HG02678 (cell line): ENCODE results near the gene EXOC3L4.
"Not testable (repeated sequence)": the region's sequence is repeated elsewhere in the genome, so short reads cannot be mapped to it uniquely, and the experiment has no call there.

Source experiments
- ATAC-seq: cut with Tn5 transposase; IDR thresholded peaks from one replicate; pipeline ENCODE4 v1.9.1; 2021; ENCODE audit warnings: mild to moderate bottlenecking, moderate library complexity; ENCODE audit not compliant: unreplicated experiment

The EXOC3L4 gene

DNA sequence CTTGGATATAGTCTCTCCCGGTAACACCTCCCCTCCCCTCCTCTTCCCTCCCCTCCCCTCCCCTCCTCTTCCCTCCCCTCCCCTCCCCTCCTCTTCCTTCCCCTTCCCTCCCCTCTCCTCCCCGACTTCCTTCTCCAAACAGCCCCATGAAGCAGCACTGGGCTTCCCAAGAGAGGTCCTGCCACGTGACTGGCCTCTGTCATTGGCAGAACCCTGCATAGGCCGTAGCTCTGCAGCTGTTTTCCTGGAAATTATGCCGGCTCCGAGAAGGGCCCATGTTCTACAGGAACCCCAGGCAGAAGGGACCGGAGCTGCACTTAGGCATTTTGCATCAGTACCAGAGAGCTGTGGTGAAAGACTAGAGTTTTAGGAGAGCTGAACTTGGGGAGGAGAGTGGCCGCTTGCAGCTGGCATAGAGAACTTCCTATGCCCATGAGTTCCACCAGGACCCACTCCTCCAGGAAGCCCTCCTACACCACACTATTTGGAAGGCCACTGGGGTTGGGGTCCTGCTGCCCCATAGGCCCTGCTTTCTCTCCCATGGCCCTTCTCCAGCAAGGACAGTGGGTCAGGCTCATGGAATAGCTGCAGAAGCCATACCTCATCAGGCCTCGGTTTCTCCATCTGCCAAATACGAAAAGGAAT is 23.6 kb downstream of the EXOC3L4 start:
- no peak for ATAC-seq

DNA sequence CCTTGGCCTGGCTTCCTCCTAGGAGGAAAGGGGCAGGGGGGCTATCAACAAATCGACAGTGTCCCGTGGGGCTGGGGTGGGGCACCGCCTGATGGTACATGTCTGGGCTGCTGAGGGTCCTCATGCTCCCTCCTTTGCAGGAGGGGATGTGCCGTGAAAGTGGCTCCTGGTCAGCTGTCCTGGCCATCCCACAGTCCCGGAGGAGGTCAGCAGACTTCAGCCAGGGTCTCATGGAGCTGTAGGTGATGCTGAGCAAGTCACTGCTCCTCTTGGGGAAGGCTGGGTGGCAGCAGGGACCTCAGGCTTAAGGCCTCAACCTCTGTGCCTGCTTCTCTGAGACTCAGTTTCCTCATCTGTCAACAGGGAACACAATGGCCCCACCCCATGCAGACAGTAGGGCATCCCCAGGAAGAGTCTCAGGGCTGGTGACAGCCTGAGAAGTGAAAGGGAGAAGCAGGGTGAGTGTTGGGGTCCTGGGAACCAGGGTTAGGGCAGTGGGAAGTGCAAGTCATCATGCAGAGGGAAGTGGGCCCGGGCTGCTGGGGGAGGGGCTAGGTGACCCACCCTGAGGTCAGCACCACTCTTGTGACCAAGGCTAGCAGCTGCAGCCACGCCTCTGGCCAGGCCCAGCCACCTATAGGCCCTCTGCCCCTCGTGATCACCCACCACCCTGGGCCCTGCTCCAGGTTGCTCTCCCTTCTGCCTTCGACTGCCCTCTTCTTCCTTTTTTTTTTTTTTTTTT is 24.3 kb downstream of the EXOC3L4 start:
- no peak for ATAC-seq

DNA sequence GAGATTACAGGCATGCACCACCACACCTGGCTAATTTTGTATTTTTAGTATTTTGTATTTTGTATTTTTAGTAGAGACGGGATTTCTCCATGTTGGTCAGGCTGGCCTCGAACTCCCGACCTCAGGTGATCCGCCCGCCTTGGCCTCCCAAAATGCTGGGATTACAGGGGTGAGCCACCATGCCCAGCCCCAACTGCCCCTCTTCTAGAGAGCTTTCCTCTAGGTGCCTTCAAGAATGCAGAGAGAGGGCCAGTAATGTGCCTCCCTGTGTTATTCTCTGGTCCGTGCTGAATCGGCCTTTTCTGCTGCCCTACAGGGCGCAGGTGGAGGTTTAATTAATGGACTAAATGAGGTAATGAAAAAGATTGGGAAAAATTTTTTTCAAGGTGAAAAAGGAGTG is 25.0 kb downstream of the EXOC3L4 start:
- not testable (repeated sequence) for ATAC-seq

DNA sequence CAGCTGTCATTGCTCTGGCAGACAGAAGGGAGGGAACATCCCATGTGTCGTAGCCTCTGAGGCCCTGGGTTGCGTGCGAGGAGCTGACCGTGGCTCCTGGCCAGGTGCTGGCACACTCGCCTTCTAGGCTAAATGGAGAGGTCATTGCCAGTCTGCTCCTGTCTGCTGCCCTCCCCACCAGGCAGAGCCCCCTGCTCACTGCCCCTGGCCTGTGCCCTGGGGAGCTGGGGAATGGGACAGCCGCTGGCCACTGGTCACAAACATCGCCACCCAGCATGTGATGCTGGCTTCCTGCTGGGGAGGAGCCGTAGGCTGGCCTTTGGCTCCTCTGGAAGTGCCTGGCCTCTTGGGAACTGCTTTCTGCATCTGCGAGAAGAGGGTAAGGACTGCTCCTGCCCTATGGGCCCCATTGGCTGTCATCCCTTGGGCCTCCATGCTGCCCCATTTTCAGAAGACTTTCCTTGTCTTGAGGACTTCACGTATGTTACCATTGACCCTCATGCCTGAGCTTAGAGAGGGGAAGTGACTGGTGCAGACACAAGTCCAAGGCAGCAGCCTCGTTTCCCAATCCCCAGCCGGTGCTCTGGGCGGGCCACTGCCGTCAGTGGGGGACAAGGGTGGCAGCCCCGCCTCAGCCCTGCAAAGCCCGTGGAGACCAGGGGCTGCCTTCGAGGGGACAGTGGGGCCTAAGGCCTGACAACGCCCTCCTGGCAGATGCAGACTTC is 26.8 kb downstream of the EXOC3L4 start:
- ATAC-seq, result no peak

DNA sequence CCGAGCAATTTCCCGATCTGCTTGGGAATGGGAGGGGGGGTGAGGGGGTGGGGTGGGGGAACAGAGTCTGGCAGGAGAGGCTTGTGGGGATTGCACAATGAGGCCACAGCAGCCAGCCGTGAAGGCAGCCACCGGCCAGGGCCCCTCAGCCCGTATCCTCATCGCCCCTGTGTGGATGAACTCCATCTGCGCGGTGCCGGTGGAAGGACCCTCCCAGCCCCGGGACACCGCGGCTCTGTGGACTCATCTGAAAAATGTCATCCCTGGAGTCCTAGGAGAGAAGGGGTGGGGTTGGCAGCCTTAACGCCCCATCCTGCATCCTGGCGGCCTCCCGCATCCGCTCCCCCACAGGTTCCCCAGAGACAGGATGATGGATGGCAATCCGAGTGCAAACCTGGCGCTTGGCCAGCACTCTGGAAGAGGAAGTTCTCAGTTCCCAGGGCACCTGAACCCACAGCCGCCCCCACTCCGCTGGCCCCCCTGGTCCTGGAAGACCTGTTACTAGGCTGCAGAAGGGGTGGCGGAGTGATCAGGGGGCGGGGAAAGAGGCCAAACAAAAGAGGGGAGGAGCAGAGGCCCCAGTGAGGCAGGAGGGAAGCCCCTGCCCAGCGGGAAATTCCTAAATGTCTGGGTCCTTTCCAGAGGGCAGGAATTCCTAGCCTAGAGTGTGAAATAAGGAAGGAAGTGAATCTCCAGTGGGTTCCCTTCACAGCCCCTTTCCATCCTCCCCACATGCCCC is 27.5 kb downstream of the EXOC3L4 start:
- ATAC-seq, result no peak

DNA sequence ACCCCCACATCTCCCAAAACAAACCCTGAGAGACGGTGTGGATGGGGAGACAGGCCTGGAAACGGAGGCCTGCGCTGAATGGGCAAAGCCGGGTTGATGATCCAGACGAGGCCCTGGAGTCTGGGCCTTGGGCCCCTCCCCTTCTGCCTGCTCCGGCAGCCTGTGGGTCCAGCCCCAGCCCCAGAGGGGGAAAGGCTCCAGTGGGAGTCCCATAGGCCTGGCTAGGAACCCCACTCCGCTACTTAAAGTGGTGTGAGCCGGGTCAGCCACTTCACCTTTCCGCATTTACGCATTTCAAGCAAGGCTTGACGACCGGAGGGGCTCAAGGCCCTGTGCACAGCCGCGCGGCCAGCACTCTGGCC is 28.0 kb downstream of the EXOC3L4 start:
- ATAC-seq, result no peak

DNA sequence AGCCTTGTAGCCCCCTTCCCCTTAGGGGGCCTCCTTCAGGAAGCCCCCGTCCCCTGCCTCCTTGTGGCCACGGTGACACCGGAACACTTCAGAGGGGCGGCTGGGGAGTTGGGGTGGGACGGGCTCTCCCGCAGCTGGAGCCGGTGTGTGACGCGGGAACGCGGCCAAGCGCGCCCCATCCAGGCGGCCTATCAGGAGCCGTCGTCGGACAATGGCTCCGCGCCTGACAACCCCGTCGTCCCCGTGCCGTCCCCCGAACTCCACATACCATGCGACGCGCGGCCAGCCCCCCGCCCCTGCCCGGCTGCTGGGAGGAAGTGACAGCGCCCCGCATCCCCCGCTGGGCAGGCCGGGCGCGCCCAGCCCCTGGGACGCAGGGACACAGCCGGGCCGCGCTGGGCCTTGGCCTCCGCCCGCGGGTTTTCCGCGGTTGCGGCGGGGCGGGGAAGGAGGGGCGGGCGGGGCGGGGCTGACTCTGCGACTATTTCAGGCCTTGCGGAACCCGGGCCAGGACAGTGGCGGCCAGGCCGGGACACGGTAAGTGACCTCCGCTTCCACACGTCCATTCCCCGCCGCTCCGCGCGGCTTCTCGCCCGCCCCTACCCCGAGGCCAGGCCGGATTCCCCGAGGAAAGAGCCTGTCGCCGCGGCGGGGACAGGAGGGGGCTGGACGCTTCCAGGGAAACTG is 28.6 kb downstream of the EXOC3L4 start, which contains the start of gene TNFAIP2:
Gene TNFAIP2, plus strand, starts transcription at position 515 of the 687 bp plus-strand sequence. CDS start 2,997 bp downstream, outside the sequence.
- ATAC-seq, result no peak

DNA sequence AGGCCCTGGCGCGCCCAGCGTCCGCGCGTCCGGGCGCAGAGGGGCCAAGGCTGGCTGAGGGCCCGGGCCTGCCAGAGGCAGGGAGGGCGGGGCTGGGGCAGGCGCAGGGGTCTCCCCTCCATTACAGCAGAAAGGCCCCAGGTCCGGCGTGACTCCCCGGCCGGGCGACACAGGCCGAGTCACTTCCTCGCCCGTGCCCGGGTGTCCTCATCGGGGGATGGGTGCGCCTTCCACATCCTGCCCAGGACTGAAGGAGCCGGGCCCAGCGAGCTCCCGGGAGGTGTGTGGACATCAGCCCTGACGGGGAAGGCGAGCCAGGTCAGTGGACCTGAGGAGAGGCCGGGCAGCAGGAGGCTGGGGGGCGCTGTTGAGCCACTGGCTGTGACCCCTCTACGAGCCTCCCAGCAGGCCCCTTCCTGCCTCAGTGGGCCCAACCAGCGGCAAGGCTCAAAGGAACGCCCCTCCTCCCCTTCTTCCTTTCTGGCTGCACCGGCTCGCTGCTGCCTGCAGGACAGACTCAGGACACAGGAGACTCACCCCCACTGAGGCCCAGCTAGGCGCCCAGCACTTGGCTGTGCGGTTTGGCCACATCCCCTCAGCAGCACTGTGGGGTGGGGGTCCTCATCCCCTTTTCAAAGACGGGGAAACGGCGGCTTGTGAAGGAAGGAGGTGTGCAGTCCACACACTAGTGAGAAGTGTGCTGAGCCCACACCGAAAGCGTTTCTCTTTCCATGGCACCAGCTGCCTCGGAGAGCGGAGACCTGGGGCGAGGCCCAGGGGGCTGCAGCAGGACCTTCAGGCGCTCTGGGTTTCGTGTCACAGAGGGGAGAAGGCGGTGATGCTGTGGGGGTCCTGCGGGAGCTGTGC is 29.3 kb downstream of the EXOC3L4 start:
- no peak for ATAC-seq

DNA sequence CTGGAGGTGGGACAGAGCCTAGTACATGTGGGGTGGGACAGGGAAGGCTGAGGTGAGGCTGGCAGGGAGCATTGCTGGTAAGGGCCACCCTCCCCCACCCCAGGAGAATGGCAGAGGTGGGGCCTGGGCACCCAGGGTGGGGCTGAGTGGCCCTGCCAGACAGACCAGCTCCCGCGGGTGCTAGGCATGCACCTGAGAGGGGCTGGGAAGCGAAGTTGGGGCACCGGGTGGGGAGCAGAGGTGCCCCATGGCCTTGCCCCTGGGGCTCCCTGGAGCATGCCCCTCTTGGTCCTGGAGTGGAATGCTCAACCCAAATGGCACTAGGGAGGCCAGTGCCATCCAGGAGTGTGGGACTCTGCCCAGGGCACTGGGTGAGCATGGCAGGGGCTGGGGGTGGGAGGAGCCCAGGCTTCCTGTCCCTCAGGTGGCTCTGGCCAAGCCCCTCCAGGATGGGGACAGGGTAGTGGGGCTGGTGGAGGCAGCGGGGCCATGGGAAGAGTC is 30.0 kb downstream of the EXOC3L4 start:
- ATAC-seq, result no peak

DNA sequence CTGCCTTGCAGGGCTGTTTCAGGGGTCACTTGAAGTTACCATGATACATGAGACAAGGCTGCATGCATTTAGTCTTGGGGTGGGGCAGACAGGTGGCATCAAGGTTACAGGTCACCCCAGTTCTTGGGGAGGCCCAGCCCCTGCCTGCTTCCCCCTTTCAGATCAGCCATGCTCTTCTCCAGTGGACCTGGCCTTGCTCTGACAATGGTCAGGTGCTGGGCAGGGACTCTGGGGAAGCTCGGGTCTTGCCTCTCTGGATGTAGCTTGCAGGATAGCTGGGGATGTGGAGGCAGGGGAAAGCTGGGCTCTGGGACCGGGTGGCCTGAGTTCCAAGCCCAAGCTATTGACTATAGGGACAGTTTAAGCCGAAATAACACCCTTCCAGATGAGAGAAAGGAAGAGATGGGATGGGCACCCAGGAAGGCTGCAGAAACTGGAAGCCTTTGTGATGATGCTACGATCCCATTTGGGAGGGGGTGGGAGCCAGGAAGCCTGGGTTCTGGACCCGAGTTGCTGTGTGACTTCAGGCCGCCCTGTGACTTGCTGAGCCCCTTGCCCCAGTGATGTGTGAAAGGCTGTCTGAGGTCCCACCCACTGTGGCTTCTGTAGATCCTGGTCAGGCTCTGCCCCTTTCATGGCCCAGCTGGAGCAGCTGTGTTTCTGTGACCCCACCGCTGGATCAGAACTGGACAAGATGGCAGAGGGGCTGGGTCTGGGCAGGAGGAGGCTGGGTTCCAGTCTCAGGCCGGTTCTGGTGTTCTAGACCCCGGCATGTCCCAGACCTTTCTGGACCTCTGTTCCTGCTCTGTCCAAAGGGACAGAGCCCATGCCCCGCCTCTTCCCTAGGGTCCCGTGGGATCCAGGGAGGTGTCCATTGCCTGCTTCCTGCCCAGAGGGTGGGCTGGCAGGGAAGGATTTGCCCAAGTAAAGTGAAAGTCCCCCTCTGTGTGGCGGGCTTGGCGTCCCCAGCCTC is 30.9 kb downstream of the EXOC3L4 start:
- no peak for ATAC-seq

DNA sequence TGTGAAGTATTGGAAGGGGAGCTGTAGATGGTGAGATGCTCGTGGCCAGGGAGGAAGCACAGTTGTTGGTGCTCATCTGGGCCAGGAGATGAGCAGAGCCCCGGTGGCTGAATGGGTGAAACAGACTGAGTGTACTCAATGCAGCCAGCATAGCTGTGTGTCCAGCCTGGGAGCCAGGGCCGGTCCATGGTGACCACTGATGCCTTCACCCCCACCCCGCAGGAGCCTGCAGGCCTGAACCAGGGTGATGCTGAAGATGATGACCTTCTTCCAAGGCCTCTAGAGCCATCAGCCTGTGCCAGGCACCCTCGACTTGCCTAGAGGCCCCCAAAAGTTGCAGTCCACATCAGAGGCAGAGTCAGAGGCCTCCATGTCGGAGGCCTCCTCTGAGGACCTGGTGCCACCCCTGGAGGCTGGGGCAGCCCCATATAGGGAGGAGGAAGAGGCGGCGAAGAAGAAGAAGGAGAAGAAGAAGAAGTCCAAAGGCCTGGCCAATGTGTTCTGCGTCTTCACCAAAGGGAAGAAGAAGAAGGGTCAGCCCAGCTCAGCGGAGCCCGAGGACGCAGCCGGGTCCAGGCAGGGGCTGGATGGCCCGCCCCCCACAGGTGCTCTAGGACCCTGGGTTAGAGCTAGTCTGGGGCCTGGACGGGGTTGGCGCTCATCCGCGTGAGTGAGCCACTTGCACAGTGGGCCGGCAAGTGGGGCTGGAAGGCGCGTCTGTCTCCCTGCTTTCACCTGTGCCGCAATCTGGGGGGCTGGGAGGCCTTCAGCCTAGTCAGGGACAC is 31.8 kb downstream of the EXOC3L4 start:
- no peak for ATAC-seq

DNA sequence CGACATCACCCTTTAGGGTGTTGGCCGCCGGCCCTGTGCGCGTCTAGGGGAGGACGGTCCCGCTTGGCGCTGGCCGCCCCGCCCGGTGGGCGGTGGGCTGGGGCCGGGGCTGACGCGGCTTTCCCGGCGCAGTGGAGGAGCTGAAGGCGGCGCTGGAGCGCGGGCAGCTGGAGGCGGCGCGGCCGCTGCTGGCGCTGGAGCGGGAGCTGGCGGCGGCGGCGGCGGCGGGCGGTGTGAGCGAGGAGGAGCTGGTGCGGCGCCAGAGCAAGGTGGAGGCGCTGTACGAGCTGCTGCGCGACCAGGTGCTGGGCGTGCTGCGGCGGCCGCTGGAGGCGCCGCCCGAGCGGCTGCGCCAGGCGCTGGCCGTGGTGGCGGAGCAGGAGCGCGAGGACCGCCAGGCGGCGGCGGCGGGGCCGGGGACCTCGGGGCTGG is 32.4 kb downstream of the EXOC3L4 start:
- ATAC-seq, result no peak

DNA sequence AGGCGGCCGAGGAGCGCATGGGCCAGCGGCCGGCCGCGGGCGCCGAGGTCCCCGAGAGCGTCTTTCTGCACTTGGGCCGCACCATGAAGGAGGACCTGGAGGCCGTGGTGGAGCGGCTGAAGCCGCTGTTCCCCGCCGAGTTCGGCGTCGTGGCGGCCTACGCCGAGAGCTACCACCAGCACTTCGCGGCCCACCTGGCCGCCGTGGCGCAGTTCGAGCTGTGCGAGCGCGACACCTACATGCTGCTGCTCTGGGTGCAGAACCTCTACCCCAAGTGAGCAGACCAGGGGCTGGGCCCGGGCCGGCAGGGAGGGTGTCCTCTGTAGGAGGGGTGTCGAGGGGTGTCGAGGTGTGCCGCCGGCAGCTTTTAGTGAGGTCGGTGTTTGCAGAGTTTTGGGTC is 32.8 kb downstream of the EXOC3L4 start:
- ATAC-seq, result no peak

DNA sequence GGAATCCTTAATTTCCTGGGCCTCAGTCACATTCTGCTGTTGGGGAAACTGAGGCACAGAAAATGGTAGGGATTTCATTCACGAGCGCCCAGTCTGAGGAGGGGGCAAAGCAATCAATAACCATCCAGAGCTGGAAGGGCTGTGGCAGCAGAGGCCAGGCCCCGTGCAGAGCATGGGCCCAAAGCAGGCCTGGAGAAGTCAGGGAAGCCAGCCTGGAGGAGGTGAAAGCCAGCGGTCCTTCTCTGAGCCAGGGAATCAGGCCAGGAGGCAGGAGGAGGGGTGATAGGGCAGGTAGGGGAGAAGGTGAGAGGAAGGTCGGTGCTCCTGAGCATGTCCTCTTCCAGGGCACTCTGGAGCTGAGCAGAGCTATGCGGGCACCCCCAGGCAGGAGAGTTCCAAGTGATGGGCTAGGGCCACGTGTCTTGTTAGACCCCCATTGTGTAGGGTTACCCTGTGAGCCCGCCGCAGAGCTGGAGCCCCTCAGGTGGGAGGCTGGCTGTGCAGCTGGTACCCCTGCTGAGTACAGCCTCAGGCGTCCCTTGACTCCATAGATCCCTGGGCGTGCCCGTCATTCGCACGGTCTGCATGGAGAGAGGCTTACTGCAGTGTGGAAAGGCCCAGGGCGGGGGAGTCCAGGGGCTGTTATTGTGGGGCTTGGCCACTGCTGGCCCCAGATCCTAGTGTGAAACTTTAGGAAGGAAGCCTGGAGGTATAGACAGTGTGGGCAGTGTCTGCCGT is 33.5 kb downstream of the EXOC3L4 start:
- no peak for ATAC-seq

DNA sequence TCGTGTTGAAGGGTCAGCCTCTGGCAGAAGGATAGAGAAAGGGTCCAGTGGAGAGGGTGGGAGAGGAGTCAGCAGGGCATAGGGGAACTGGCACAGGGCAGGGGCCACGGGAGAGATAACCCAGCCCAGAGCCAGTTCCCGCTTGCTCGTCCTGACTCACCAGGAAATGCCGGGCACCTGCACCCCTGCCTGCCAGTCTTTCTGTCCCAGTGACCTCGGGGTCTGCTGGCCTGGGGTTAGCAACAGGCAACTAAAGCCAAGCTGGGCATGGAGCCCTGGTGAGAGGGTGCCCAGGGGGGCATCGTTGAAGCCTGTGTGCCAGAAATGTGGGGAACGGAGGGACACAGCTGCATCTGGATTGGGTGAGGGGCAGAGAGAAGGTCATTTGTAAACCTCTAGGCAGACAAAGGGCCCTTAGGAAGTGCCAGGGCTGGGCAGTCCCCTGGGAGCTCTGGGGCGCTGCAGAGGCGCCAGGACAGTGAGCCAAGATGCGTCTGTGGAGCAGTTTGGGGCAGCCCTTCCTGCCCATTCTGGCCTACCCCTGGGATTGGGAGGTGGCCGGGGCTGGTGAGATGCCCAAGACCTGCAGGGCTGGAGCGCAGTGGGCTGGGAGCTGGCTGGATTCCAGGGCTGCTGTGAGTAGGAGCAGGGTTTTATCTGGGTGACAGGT is 34.2 kb downstream of the EXOC3L4 start:
- no peak for ATAC-seq

DNA sequence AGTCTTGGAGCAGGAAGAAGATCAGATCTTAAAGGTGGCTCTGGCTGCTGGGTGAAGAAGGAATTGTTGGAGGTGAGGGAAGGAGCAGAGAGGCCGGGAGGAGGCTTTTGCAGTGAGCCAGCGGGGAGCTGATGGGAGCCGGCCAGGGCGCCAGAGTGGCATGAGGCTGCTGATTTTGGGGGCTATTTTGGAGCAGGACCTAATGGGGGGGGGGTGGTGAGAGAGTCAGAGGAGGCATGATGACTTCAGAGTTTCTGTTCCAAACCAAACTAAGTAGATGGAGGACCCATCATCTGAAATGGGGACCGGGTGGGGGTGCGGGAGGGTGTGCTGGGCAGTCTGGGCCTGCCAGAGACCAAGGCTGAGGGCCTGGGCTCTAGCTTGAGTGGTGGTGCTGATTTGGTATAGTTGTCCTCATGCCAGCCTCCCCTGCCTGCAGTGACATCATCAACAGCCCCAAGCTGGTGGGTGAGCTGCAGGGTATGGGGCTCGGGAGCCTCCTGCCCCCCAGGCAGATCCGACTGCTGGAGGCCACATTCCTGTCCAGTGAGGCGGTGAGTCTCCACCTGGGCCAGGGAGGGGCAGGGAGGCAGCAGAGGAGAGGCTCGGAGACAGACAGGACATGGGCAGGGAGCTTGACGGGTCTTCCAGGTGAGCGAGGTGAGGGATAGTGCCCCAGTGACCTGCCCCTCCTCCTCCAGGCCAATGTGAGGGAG is 34.9 kb downstream of the EXOC3L4 start:
- no peak for ATAC-seq
